T-helper 2 cell treated with Interferon-gamma antibody and Interleukin-4, amounts not matched to agents 5 μg/mL and 100 μg/mL, for 36 hours (primary cell): ENCODE measurements around the gene TAGLN3.

ENCODE experiments used
- DNase-seq: peaks from one replicate; pipeline ENCODE4 v3.0.0; 2021; ENCODE audit warnings: low spot score
- H3K27ac Mint-ChIP-seq: one replicate; pipeline ENCODE4 v1.8.0; 2021; ENCODE audit warnings: mild to moderate bottlenecking, mixed read lengths
- H3K27me3 Mint-ChIP-seq: one replicate; pipeline ENCODE4 v1.8.0; 2021; ENCODE audit warnings: low read depth, mixed read lengths
- H3K36me3 Mint-ChIP-seq: one replicate; pipeline ENCODE4 v1.8.0; 2021; ENCODE audit warnings: low read depth, mixed read lengths
- H3K4me1 Mint-ChIP-seq: one replicate; pipeline ENCODE4 v1.8.0; 2021; ENCODE audit warnings: low read depth, mixed read lengths
- H3K4me3 Mint-ChIP-seq: one replicate; pipeline ENCODE4 v1.8.0; 2022; ENCODE audit warnings: mild to moderate bottlenecking, moderate library complexity, mixed read lengths
- H3K9me3 Mint-ChIP-seq: one replicate; pipeline ENCODE4 v1.8.0; 2021; ENCODE audit warnings: mixed read lengths

TAGLN3 gene

DNA sequence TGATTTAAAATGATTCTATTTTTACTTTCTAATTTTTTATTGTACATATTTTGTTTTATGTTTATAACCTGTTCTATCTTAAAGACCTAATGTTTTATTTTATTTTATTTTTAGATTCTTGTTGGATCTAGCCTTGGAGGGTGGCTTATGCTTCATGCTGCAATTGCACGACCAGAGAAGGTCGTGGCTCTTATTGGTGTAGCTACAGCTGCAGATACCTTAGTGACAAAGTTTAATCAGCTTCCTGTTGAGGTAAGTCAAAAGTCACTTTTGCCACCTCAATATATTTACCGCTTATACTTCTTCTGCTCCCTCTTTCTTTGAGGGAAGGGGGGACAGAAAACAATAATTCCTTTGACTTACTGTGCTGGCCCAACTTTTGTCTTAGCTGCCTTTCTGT lies 11.9 kb upstream of the TAGLN3 start:
- no peak overlapping the region for H3K27ac Mint-ChIP-seq
- no peaks in the 10 kb centered on the region for H3K9me3 Mint-ChIP-seq
- H3K4me1 Mint-ChIP-seq, result peaks cover 46% of the 10 kb centered on the region

GRCh38 chr3:111989061-111989678 lies 9.6 kb upstream of the TAGLN3 start:
- H3K9me3 Mint-ChIP-seq, result no peaks in the 10 kb centered on the region
- no peaks in the 10 kb centered on the region for H3K27me3 Mint-ChIP-seq
- H3K27ac Mint-ChIP-seq, result no peak overlapping the region
- H3K4me1 Mint-ChIP-seq, result peaks cover 34% of the 10 kb centered on the region
- H3K4me3 Mint-ChIP-seq, result no peak overlapping the region
- peaks cover 54% of the 10 kb centered on the region for H3K36me3 Mint-ChIP-seq
- no peak for DNase-seq

More for the DNA sequence above, 11.9 kb upstream of the TAGLN3 start:
- no peak overlapping the region for H3K4me3 Mint-ChIP-seq
- no peaks in the 10 kb centered on the region for H3K27me3 Mint-ChIP-seq
- peaks cover 58% of the 10 kb centered on the region for H3K36me3 Mint-ChIP-seq
- no peak for DNase-seq

GRCh38 chr3:111993038-111993437 lies 5.7 kb upstream of the TAGLN3 start:
- Mint-ChIP-seq H3K9me3 (no peaks in the 10 kb centered on the region), H3K36me3 (peaks cover 25% of the 10 kb centered on the region), H3K27ac (no peak overlapping the region), H3K4me1 (peaks cover 8% of the 10 kb centered on the region), H3K4me3 (no peak overlapping the region), H3K27me3 (no peaks in the 10 kb centered on the region)
- no peak for DNase-seq

DNA sequence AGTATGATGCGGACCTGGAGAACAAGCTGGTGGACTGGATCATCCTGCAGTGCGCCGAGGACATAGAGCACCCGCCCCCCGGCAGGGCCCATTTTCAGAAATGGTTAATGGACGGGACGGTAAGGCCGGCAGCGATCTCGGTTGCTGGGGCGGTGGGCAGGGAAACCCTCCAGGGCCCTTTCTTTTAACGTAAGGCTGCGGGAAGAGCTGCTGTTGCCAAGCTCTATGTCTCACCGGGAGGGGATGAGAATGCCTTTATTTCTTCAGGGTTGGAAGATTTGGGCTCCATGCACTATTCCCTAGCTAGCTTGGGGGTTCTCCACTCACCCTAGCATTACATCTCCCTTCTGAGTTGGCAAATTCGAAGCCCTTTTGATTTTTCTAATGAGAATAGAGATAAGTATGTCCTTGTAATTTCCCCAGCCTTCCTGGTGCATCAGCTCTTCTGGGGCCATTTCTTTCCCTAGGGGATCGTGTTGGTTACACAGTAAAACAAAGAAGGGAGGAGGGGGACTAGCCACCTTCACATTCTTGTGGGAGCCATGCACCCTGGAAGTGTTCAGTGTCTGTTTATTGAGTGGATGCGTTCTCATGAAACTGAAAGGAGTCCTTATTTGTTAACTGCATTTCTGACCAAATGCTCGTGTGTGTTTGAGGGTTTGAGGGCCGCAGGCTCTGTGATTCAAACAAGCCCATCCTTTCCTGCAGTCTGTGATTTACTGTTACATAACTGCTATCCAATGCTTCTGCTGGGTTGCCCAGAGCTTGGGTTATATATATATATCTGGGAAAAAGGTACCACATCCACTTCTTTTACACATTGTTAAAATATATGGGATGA lies 982 bp downstream of the TAGLN3 start:
- H3K9me3 Mint-ChIP-seq, result no peaks in the 10 kb centered on the region
- H3K4me3 Mint-ChIP-seq, result peak overlapping the region; percentile 67
- peaks cover 1% of the 10 kb centered on the region for H3K36me3 Mint-ChIP-seq
- no peak overlapping the region for H3K27ac Mint-ChIP-seq
- DNase-seq, result no peak
- peaks cover 33% of the 10 kb centered on the region for H3K4me1 Mint-ChIP-seq
- H3K27me3 Mint-ChIP-seq, result no peaks in the 10 kb centered on the region

DNA sequence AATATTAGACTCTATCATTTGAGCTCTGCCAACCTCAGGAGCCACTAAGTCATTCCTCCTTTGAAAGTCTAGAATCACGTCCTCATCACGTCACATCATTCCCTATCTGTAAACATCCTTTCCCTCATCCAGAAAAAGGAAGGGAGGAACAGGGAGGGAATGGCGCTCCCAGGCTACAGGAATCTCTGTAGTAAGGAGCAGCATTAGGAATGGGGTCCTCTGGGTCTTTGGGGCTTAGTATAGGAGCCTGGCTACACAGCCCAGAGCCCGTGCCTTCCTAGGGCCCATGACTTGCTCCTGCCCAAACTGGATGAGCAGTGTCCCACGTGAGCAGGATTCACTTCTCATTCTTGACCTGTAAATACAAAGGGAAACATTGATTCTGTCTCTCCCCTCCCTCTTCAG lies 1.6 kb downstream of the TAGLN3 start:
- no peaks in the 10 kb centered on the region for H3K9me3 Mint-ChIP-seq
- DNase-seq, result no peak
- no peak overlapping the region for H3K27ac Mint-ChIP-seq
- H3K27me3 Mint-ChIP-seq, result no peaks in the 10 kb centered on the region
- peaks cover 37% of the 10 kb centered on the region for H3K4me1 Mint-ChIP-seq
- H3K36me3 Mint-ChIP-seq, result no peaks in the 10 kb centered on the region
- no peak overlapping the region for H3K4me3 Mint-ChIP-seq

- H3K4me3 Mint-ChIP-seq, result no peak overlapping the region
- H3K27ac Mint-ChIP-seq, result no peak overlapping the region
- peaks cover 38% of the 10 kb centered on the region for H3K4me1 Mint-ChIP-seq
- no peaks in the 10 kb centered on the region for H3K9me3 Mint-ChIP-seq
- no peaks in the 10 kb centered on the region for H3K27me3 Mint-ChIP-seq
- no peak for DNase-seq
- H3K36me3 Mint-ChIP-seq, result no peaks in the 10 kb centered on the region
Measured at GRCh38 chr3:112000966-112001365, 2.2 kb downstream of the TAGLN3 start.

DNA sequence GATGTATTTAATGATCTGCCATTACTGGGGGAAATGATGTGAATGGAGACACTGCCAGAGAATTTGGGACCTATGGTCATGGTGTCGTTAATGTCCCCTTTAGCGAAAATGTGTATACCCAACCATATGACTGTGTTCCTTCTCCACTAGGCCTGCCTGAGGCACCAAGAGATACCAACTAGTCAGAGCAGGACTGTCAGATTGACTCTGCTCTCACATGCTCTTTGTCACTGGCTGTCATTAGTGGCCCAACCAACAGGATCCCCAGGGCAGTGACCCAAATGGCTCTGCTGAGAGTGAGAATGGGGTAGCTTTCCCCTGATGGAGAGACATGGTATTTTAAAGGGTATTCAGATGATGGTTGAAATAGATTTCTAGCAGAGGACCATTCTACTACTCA lies 2.8 kb downstream of the TAGLN3 start:
- no peak overlapping the region for H3K4me3 Mint-ChIP-seq
- no peaks in the 10 kb centered on the region for H3K36me3 Mint-ChIP-seq
- no peaks in the 10 kb centered on the region for H3K27me3 Mint-ChIP-seq
- DNase-seq, result no peak
- H3K27ac Mint-ChIP-seq, result no peak overlapping the region
- no peaks in the 10 kb centered on the region for H3K9me3 Mint-ChIP-seq
- H3K4me1 Mint-ChIP-seq, result peaks cover 38% of the 10 kb centered on the region

DNA sequence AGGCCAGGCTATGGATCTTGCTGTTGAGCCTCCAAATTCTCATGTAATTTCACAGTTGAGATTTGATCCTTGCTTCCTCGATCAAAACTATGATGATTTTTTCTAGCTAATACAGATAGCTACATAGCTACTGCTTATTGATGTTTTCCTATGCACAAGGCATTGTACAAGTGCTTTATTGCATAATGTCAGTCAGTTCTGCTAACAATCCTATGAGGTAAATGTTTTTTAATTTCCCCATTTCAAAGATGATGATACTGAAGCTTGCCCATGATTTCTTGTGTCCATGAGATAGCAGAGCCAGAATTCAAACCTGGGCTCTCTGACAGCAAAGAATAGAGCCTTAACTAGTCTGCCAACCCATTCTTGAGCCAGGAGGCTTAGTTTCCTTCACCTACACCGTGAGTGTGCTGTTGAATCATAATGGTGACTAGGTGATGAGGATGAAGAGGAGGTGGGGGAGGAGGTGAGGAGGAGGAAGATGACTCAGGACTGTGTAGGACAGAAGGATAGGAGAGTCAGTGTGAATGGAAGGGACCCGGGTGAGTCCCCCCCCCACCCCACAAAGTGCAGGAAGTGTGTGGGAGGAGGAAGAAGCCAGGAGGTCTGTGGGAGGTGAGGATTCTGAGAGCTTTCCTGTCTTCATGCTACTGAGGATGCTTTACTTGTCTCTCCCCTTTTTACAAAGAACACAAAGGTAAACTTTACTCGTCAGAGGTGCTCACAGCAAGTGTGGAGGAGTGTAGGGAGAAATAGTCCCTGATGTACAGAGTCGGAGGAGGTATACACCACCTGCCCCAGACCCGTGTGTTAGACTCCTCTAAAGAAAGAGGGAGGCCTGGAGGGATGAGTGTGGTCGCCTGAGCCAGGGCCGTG lies 3.6 kb downstream of the TAGLN3 start:
- H3K27ac Mint-ChIP-seq, result peak overlapping the region; percentile 4
- H3K9me3 Mint-ChIP-seq, result no peaks in the 10 kb centered on the region
- no peaks in the 10 kb centered on the region for H3K36me3 Mint-ChIP-seq
- H3K27me3 Mint-ChIP-seq, result no peaks in the 10 kb centered on the region
- H3K4me1 Mint-ChIP-seq, result peaks cover 38% of the 10 kb centered on the region
- DNase-seq, result peak; percentile 58
- peak overlapping the region; percentile 20 for H3K4me3 Mint-ChIP-seq

DNA sequence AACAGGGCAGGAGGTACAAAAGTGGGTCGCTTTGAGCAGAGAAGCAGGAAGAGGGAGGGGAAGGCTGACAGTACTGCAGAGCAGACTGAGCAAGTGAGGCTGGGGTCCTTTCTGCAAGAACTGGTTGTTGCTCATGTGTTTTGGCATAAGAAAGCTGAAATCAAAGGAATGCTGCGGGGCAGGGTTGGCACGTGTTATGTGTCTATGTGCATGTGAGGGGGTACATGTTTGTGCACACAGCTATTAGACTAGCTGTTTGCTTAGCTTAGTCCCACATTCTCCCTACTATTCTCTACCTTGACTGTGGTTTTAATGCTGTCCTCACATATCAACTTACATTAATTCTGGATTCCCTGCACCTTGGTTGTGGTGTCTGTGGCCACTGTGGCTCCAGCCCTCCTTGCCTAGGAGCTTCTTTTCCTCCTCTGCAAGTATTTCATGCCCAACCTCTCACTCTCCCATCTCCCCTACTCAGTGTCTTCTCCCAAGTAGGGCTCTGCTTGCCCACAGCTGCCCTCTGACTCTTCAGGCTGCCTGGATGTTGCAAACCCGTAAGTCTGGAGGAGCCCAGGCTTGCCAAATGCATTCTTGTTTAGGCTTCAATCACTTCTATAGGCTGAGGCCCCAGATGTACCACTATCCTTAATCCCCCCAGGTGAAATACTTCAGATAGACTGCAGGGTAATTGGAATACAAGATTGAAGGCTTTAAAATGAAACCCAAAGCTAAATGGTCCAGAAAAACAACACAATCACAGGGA lies 4.8 kb downstream of the TAGLN3 start:
- no peaks in the 10 kb centered on the region for H3K36me3 Mint-ChIP-seq
- H3K9me3 Mint-ChIP-seq, result no peaks in the 10 kb centered on the region
- H3K27me3 Mint-ChIP-seq, result no peaks in the 10 kb centered on the region
- DNase-seq, result no peak
- H3K4me3 Mint-ChIP-seq, result no peak overlapping the region
- peaks cover 36% of the 10 kb centered on the region for H3K4me1 Mint-ChIP-seq
- H3K27ac Mint-ChIP-seq, result no peak overlapping the region

GRCh38 chr3:112004187-112004586 lies 5.5 kb downstream of the TAGLN3 start:
- Mint-ChIP-seq H3K36me3 (no peaks in the 10 kb centered on the region), H3K27ac (no peak overlapping the region), H3K27me3 (no peaks in the 10 kb centered on the region), H3K4me3 (no peak overlapping the region), H3K4me1 (peaks cover 32% of the 10 kb centered on the region), H3K9me3 (no peaks in the 10 kb centered on the region)
- no peak for DNase-seq

- Mint-ChIP-seq H3K9me3 (no peaks in the 10 kb centered on the region), H3K27ac (no peak overlapping the region), H3K27me3 (no peaks in the 10 kb centered on the region), H3K4me1 (peaks cover 31% of the 10 kb centered on the region), H3K4me3 (no peak overlapping the region), H3K36me3 (no peaks in the 10 kb centered on the region)
- DNase-seq, result no peak
Measured at GRCh38 chr3:112004669-112005068, 5.9 kb downstream of the TAGLN3 start.

DNA sequence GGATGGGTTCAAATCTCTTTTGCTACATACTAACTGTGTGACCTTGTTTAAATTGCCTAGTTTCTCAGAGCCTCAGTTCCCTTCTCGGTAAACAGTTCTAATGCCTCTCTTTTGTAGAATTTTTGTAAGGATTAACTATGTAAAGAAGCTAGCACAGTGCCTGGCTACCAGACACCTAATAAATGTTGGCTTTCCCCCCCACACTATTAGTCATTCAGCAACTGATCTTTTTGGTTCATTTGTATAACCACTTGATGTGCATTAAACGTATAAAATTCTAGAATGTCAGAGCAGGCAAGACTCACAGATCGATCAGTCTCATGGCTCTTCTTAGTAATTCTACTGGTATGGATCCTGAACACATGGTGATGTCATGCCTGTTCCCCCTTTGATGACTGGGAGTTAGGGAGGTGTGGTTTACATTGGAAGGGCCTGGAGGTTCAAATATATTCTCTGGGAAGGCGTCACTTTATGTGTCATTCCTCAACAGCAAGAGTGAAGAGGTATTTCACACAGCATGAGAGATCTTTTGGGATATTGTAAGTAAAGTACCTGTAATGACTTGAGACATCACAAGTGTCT lies 6.5 kb downstream of the TAGLN3 start:
- peaks cover 31% of the 10 kb centered on the region for H3K4me1 Mint-ChIP-seq

DNA sequence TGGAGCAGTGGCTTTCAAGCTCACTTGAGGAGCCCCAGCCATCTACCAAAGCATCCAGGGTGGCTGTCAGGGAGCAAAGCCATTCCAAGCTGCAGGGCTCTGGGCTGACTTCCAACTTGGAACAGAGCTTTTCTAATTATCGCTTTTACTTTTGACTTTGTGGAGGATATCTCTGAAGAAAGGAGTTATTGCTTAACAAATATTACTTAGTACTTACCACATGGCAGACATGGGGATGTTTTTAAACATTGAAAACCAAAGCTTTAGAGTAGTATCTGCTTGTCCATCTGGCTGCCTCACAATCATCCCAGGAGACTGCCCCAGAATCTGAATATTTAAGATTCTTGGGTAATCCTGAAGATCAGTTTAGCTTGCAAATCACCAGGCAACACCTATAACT lies 8.9 kb downstream of the TAGLN3 start:
- no peak overlapping the region for H3K27ac Mint-ChIP-seq
- DNase-seq, result no peak
- no peaks in the 10 kb centered on the region for H3K9me3 Mint-ChIP-seq
- no peak overlapping the region for H3K4me3 Mint-ChIP-seq
- no peaks in the 10 kb centered on the region for H3K27me3 Mint-ChIP-seq
- H3K36me3 Mint-ChIP-seq, result no peaks in the 10 kb centered on the region
- peaks cover 23% of the 10 kb centered on the region for H3K4me1 Mint-ChIP-seq

More for the DNA sequence above, 6.5 kb downstream of the TAGLN3 start:
- H3K9me3 Mint-ChIP-seq, result no peaks in the 10 kb centered on the region
- no peak overlapping the region for H3K4me3 Mint-ChIP-seq
- no peaks in the 10 kb centered on the region for H3K27me3 Mint-ChIP-seq
- no peak overlapping the region for H3K27ac Mint-ChIP-seq
- H3K36me3 Mint-ChIP-seq, result no peaks in the 10 kb centered on the region
- DNase-seq, result no peak
